NCI-H460 (cell line): ENCODE results near the gene ADCY1. TPM values are rescaled to one million over a fixed set of nuclear protein-coding genes. Genes with fewer than 3 reads are reported as not detected.

ENCODE experiments used
- DNase-seq: peaks from one replicate; pipeline ENCODE4 v3.0.0-alpha.2; 2016; ENCODE audit warnings: low read depth; ENCODE audit errors: extremely low read depth
- total RNA-seq: library from RNA; depleted of rRNA; stranded (reverse); fragments of >200 nt; shearing (Covaris generic); gene quantifications from 2 replicates; pipeline ENCODE4 v1.2.3, GENCODE V29; 2014

The ADCY1 gene
- total RNA-seq, 1 experiment from 2014 or later: 2.3 TPM

GRCh38 chr7:45649560-45650346 is 75.6 kb downstream of the ADCY1 start:
- no peak for DNase-seq

GRCh38 chr7:45650404-45651394 is 76.5 kb downstream of the ADCY1 start:
- no peak for DNase-seq

- DNase-seq: no peak
These were observed 77.4 kb downstream of the ADCY1 start for GRCh38 chr7:45651540-45651939.

GRCh38 chr7:45652630-45653029 is 78.5 kb downstream of the ADCY1 start:
- no peak for DNase-seq

GRCh38 chr7:45653209-45653907 is 79.2 kb downstream of the ADCY1 start:
- no peak for DNase-seq

DNA sequence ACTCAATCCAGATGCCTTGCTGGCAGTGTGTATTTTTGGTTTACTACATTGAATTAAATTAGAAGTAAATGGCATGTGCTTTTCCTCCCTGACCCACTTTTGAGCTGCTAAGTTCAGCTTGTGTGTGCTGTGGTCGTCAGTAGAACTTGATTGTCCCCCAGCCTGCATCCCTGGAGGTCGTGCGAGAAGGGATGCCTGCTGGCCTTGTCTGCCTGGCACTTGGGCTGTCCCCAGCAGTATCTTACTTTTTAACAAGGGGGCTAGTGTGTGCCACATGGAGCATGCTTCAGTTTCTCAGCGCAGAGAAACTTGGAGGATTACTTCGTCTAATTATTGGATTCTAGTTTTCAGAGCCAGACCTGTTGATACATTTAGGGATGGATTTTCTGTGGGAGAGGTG is 80.2 kb downstream of the ADCY1 start:
- no peak for DNase-seq

GRCh38 chr7:45655539-45655938 is 81.4 kb downstream of the ADCY1 start:
- DNase-seq: no peak

GRCh38 chr7:45656431-45656830 is 82.3 kb downstream of the ADCY1 start:
- no peak for DNase-seq

DNA sequence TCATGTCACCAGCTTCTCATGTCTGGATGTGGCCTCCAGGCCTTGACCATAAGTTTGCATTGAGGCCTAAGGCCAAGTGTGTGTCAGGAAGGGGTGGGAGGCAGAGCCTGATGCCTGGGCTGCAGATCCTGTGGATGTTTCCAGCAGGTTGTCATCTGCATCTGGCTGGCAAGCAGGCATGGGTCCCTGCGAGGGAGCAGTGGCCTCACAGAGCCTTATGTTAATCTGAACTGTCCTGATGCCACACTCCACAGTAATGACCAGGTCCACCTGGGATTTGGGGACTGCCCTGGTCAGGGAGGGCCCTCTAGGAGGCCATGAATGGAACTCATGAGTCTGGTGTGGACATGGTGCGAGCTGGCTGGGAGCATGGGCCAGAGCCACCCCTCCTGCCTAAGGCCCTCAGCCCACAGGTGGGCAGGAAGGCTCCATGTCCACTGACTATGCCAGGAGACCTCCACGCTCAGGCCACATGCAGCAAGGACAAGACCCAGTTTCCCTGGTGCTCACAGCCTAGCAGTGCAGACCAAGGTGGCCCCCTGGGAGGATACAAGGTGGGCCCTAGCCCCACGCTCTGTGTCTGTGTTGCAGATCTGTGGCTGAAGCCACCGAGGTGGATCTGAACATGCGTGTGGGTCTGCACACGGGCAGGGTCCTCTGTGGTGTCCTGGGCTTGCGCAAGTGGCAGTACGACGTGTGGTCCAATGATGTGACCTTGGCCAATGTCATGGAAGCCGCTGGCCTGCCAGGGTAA is 83.1 kb downstream of the ADCY1 start:
- no peak for DNase-seq

DNA sequence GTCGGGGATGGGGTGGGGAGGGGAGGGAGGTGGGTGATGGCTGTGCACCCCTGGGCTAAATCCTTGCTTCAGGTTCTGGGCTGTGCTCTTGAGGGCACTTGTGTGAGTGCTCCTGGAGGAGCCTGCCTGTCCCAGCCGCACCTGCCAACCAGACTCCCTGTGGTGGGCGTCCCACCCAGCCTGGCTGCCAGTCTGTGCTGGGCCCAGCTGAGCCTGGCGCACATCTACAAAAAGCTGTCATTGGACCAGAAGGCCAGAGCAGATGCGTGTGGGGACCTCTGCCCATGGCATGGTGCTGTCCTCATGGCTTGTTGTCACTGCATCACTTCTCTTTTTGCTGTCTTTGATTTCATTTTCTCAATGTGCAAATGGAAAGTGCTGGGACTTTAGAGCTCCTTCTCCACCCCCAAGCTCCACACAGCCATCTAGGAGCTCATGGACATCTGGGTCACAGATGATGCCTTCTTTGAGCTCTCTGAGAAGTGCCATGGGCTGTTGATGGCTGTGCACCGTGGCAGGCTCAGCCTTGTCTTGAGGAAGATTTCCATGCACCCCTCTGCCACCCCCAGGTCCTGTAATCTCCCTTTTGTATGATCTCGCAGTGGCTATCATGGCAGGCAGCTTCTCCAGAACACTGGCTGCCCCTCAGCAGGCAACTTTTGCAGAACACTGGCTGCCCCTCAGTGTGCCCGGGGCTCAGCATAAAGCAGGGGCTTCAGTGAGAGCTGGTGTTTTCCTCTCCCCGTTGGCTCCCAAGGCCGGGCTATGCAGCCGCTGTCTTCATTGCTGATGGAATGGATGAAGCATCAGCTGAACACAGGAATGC is 83.9 kb downstream of the ADCY1 start:
- DNase-seq: no peak

GRCh38 chr7:45658716-45659495 is 84.7 kb downstream of the ADCY1 start:
- DNase-seq: no peak

DNA sequence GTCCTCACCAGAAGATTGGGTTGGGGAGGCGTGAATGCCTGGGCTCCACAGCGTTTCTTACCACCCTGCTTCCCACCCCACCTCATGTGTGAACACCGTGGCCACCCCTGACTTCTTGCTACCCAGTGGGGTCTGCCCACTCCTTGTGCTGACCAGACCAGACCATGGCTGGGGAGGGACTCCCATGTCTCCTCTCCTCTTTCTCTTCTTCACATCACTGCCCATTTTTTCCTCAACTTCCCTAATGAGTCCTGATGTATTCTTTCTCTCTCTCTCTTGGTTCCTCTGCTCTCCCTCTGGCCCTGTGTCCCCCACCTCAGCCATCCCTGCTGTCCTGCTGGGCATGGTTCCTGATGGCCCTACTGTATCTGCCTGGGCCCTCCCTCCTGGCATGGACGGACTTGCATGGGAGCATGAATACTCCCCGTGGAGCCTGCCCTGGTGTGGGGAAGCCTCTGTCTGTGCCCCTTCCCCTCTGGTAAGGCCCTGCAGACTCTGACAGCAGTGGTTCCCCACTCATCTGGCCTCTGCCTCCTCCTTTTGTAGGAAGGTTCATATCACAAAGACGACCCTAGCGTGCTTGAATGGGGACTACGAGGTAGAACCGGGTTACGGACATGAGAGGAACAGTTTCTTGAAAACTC is 85.5 kb downstream of the ADCY1 start:
- no peak for DNase-seq

- no peak for DNase-seq
These were observed 86.2 kb downstream of the ADCY1 start for GRCh38 chr7:45660201-45660900.

DNA sequence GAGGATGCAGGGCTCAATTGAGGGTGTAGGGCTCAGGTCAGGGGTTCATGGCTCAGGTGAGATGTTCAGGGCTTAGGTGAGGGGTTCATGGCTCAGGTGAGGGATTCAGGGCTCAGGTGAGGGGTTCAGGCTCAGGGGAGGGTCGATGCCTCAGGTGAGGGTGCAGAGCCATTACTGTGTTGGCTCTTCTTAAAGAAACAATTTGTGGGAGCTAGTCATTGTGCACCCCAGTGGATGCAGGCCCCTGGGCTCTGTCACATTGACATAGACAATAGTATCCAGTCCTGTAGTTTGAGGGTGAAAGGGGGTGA is 86.7 kb downstream of the ADCY1 start:
- no peak for DNase-seq

GRCh38 chr7:45661302-45661995 is 87.3 kb downstream of the ADCY1 start:
- no peak for DNase-seq

DNA sequence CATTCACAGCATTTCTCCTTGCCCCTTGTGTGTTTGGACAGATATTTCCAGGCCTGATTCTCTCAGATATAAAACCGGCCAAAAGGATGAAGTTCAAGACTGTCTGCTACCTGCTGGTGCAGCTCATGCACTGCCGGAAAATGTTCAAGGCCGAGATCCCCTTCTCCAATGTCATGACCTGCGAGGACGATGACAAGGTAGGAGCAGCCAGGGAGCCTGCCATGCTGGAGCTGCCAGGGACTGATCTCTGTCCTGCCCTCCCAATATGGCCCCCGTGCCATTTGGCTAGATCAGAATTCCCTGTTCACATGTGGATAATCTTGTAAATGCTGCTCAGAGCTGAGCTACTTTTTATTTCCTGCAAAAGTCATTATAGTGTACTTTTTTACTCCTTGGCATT is 87.8 kb downstream of the ADCY1 start:
- DNase-seq: no peak

DNA sequence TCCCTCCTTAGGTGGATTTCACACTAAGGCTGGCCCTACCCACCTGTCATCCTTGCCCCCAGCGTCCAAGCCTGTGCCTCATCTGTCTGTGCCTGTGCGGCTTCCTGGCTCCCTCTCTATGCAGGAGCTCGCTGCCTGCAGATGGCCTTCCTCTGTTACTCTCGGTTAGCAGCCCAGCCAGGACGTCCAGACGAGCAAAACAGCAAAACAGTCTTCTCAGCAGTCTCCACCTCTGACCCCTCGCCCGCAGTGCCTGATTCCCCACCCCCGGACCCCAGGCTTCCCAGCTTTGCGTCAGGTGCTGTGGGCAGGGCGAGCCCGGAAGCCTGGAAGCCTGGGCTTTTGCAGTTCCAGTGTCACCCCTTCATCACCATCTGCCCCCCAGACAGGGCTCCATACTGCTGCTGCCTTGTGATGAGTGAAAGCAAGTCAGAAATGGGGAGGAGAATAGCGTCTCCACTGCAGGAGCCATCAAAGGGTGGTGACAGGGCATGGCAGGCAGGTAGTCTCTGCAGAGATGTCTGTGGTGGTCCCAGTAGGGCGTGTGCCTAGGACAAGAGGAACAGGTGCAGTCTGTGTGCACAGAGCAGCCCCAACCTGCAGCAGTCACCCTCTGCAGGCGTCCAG is 88.5 kb downstream of the ADCY1 start:
- DNase-seq: no peak
